Chondrocyte (in vitro differentiated cells): ENCODE results near the gene MAP3K6. TPM values are rescaled to one million over a fixed set of nuclear protein-coding genes. Genes with fewer than 3 reads are reported as not detected.
A peak's percentile ranks its signal among the peaks of the same experiment; 100 is the strongest.

Source experiments
- DNase-seq: peaks from one replicate; pipeline ENCODE4 v3.0.0; 2021; ENCODE audit warnings: mixed read lengths, low spot score
- H3K27ac Mint-ChIP-seq: one replicate; pipeline ENCODE4 v1.8.0; 2021; ENCODE audit warnings: mild to moderate bottlenecking, moderate library complexity, mixed read lengths; ENCODE audit not compliant: unreplicated experiment
- H3K27me3 Mint-ChIP-seq: 2 replicates; pipeline ENCODE4 v1.8.0; 2021; ENCODE audit warnings: low read depth, mixed read lengths
- H3K36me3 Mint-ChIP-seq: 2 replicates; pipeline ENCODE4 v1.8.0; 2021; ENCODE audit warnings: low read depth, mixed read lengths
- H3K4me1 Mint-ChIP-seq: 2 replicates; pipeline ENCODE4 v1.8.0; 2021; ENCODE audit warnings: low read depth, mild to moderate bottlenecking, mixed read lengths
- H3K4me3 Mint-ChIP-seq: one replicate; pipeline ENCODE4 v1.8.0; 2021; ENCODE audit warnings: mild to moderate bottlenecking, moderate library complexity, mixed read lengths; ENCODE audit not compliant: unreplicated experiment
- H3K9me3 Mint-ChIP-seq: 2 replicates; pipeline ENCODE4 v1.8.0; 2021; ENCODE audit warnings: low read depth, mixed read lengths
- total RNA-seq: library from RNA; stranded (reverse); gene quantifications from 3 replicates; pipeline ENCODE4 v1.2.1, GENCODE V29; 2021
- TF ChIP-seq, protein P1 (sequence below): fragments of 200-600 bp; sonication (generic); IDR thresholded peaks from 2 replicates; pipeline ENCODE4 v1.5.0; 2021; ENCODE audit warnings: antibody characterized with exemption, mild to moderate bottlenecking, moderate library complexity

Gene MAP3K6
- total RNA-seq, 1 donor from 2014 or later: 42.0 TPM

GRCh38 chr1:27327964-27328363, 38.8 kb downstream of the MAP3K6 start:
- Mint-ChIP-seq H3K4me1 (peaks cover 17% of the 10 kb centered on the region), H3K4me3 (no peak overlapping the region), H3K36me3 (peaks cover 10% of the 10 kb centered on the region), H3K27ac (no peak overlapping the region), H3K9me3 (no peaks in the 10 kb centered on the region), H3K27me3 (no peaks in the 10 kb centered on the region)
- TF ChIP-seq, protein P1, sequence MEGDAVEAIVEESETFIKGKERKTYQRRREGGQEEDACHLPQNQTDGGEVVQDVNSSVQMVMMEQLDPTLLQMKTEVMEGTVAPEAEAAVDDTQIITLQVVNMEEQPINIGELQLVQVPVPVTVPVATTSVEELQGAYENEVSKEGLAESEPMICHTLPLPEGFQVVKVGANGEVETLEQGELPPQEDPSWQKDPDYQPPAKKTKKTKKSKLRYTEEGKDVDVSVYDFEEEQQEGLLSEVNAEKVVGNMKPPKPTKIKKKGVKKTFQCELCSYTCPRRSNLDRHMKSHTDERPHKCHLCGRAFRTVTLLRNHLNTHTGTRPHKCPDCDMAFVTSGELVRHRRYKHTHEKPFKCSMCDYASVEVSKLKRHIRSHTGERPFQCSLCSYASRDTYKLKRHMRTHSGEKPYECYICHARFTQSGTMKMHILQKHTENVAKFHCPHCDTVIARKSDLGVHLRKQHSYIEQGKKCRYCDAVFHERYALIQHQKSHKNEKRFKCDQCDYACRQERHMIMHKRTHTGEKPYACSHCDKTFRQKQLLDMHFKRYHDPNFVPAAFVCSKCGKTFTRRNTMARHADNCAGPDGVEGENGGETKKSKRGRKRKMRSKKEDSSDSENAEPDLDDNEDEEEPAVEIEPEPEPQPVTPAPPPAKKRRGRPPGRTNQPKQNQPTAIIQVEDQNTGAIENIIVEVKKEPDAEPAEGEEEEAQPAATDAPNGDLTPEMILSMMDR: no peak
- no peak for DNase-seq

GRCh38 chr1:27325286-27325685, 41.5 kb downstream of the MAP3K6 start:
- no peak overlapping the region for H3K4me3 Mint-ChIP-seq
- no peak overlapping the region for H3K27ac Mint-ChIP-seq
- no peaks in the 10 kb centered on the region for H3K27me3 Mint-ChIP-seq
- peaks cover 26% of the 10 kb centered on the region for H3K4me1 Mint-ChIP-seq
- peaks cover 8% of the 10 kb centered on the region for H3K36me3 Mint-ChIP-seq
- DNase-seq: no peak
- TF ChIP-seq, protein P1: no peak
- H3K9me3 Mint-ChIP-seq: no peaks in the 10 kb centered on the region

- DNase-seq: no peak
Measured at GRCh38 chr1:27322569-27323240, 44.1 kb downstream of the MAP3K6 start.

DNA sequence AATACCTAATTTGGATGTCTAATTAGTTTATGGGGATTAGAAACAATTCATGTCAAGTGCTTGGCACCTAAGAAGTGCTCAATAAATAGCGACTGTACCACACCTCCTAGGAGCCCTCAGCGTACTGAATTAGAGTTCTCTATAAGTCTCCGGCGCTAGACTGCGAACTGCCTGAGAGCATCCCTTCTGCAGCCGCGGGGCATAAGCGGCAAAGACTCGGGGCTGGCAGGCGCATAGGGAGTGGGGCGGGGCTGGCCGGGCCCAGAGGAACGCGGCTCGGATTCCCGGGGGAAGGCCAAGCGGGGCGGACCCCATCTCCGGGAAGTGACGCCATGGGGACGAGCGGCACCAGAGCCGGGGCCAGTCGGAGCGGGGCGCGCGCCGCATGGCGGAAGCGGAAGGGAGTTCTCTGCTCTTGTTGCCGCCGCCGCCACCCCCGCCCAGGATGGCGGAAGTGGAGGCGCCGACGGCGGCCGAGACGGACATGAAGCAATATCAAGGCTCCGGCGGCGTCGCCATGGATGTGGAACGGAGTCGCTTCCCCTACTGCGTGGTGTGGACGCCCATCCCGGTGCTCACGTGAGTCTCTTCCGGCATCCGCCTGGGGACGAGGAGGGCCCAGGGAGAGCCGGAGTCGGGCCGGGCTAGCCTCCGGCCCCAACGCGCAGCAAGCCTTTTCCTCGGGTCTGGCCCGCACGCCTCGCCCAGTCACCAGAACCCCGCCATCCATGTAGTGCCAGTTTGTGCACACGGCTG, 44.8 kb downstream of the MAP3K6 start, which contains the start of gene TMEM222:
Gene TMEM222 (plus strand): TSS at position 351 of the 756 bp plus-strand sequence. CDS start 35 bp downstream, at position 386.
- H3K27me3 Mint-ChIP-seq: peaks cover 4% of the 10 kb centered on the region
- peak; percentile 100 for DNase-seq
- TF ChIP-seq, protein P1: peak; percentile 33

More at GRCh38 chr1:27322569-27323240, 44.1 kb downstream of the MAP3K6 start:
- Mint-ChIP-seq H3K4me3 (peak overlapping the region; percentile 95), H3K27ac (peak overlapping the region; percentile 96), H3K4me1 (peaks cover 30% of the 10 kb centered on the region), H3K36me3 (peaks cover 6% of the 10 kb centered on the region), H3K27me3 (peaks cover 4% of the 10 kb centered on the region), H3K9me3 (no peaks in the 10 kb centered on the region)
- TF ChIP-seq, protein P1: no peak

DNA sequence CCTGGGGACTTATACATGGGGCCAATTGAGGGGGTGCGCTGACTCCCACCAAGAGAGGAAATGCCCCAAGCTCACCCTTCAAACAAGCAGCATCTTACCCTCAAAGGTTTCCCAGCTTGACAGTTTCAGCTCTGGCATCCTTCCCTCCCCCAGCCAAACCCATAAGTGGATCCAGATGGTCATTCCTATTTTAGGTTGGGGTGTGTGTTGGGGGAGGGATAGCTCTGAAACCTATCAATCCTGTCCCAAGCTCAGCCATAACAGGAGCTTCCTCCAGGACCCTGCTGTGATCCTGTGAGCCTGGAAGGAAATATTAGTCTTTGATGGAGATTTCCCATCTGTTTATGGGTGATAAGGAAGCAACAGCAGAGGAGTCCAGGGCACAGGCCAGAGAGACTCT, 48.2 kb downstream of the MAP3K6 start:
- Mint-ChIP-seq H3K36me3 (no peaks in the 10 kb centered on the region), H3K27ac (no peak overlapping the region), H3K9me3 (no peaks in the 10 kb centered on the region), H3K27me3 (peaks cover 4% of the 10 kb centered on the region), H3K4me3 (no peak overlapping the region), H3K4me1 (peaks cover 20% of the 10 kb centered on the region)
- TF ChIP-seq, protein P1: no peak
- peak; percentile 11 for DNase-seq

More for the DNA sequence above, 44.8 kb downstream of the MAP3K6 start, which contains the start of gene TMEM222:
- Mint-ChIP-seq H3K4me1 (peaks cover 30% of the 10 kb centered on the region), H3K36me3 (peaks cover 6% of the 10 kb centered on the region), H3K9me3 (no peaks in the 10 kb centered on the region), H3K27ac (peak within 1 kb of the TSS; percentile 96), H3K4me3 (peak within 1 kb of the TSS; percentile 95)
